Vagina (tissue), 2 donors: ENCODE results near the gene TNFSF4.

Experiments used
- POLR2A ChIP-seq, 2 donors: fragments of 450-650 bp; IDR thresholded peaks; one replicate each; pipeline ENCODE4 v1.6.1; 2017; ENCODE audit warnings: antibody characterized with exemption in 2 of 2, mild to moderate bottlenecking in 2 of 2, moderate library complexity in 2 of 2
- TF ChIP-seq, protein P1 (sequence below), 3 experiments: fragments of 450-650 bp in 2 of 3; fragments of 200-600 bp in 1 of 3; sonication (generic) in 1 of 3; IDR thresholded peaks; one replicate each; pipeline ENCODE4 v1.5.1; 2017 to 2019; ENCODE audit warnings: antibody characterized with exemption in 3 of 3, mild to moderate bottlenecking in 2 of 3, moderate library complexity in 2 of 3

DNA sequence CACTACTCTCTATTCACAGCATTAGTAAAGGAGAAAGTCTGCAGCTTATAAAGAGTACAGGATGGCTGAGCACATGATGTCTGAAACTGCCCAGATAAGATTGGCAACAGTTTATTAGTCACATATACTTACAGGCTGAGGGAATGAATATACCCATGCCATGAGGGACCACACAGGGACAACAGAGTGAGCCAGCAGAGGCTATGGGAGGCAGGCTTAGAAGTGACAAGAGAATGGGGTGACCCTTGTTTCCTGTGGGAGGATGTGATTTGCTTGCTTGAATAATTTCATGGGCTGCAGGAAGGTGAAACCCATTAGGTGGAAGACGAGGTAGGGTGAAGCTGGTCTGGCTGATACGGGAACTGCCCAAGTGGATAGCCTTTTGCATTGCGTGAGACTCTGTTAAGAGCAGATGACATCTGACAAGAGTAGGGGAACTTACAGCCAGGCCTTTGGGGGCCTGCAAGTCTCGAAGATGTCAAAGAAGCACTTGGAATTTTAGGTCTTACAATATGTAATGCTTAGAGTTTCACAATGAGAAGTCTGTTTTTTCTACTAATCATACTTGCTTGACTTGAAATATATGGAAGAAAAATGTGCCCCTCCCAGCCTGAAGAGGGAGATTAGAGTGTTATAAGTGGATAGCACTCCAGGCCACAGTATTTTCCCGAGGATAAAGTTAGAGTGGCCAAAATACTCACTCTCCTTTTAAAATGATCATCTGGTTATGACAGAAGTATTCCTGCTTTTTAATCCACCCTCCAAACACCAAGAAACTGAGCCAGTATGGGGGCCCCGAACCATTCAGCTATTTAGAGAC lies 34.6 kb upstream of the TNFSF4 start:
- no peak for TF ChIP-seq POLR2A (IDR thresholded peaks at IDR 0.05)
- TF ChIP-seq, protein P1, sequence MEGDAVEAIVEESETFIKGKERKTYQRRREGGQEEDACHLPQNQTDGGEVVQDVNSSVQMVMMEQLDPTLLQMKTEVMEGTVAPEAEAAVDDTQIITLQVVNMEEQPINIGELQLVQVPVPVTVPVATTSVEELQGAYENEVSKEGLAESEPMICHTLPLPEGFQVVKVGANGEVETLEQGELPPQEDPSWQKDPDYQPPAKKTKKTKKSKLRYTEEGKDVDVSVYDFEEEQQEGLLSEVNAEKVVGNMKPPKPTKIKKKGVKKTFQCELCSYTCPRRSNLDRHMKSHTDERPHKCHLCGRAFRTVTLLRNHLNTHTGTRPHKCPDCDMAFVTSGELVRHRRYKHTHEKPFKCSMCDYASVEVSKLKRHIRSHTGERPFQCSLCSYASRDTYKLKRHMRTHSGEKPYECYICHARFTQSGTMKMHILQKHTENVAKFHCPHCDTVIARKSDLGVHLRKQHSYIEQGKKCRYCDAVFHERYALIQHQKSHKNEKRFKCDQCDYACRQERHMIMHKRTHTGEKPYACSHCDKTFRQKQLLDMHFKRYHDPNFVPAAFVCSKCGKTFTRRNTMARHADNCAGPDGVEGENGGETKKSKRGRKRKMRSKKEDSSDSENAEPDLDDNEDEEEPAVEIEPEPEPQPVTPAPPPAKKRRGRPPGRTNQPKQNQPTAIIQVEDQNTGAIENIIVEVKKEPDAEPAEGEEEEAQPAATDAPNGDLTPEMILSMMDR (IDR thresholded peaks at IDR 0.05), result no peak
